NT2/D1 (cell line): ENCODE measurements around the gene TTC22.

Experiments used
- YY1 ChIP-seq: IDR thresholded peaks from 2 replicates; pipeline ENCODE4 v1.6.1; 2011; ENCODE audit not compliant: insufficient read length, insufficient read depth
- ZNF274 ChIP-seq: IDR thresholded peaks from 2 replicates; pipeline ENCODE4 v1.6.1; 2011; ENCODE audit warnings: mild to moderate bottlenecking, low read depth, low read length

DNA sequence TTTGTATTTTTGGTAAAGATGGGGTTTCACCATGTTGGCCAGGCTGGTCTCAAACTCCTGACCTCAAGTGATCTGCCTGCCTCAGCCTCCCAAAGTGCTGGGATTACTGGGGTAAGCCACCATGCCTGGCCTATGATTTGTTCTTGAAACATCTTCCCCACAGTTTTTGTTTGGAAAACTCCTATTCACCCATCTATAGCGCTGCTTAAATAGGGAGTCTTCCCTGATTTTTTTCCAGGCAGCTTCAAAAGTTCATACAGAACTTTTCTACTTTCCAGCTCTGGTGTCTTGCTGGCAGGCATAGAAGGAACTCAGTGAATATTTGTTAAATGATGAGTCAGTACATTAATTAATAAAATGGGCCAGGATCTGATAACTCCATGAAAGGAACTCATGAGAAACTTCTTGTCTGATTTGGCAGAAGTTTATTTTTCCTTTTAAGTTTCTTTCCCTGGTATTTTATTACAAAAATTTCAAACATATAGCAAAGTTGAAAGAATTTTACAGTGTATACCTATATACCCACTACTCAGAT, 33.0 kb upstream of the TTC22 start:
- TF ChIP-seq ZNF274 (no peak), YY1 (no peak)
